ENCODE measurements around the gene SGTA. TPM values are rescaled to one million over a fixed set of nuclear protein-coding genes. Genes with fewer than 3 reads are reported as not detected.

SGTA gene
- total and polyA plus RNA-seq, 2 of the 4 experiments (the other 2 are of a cell fraction): 17.4 to 72.9 TPM

DNA sequence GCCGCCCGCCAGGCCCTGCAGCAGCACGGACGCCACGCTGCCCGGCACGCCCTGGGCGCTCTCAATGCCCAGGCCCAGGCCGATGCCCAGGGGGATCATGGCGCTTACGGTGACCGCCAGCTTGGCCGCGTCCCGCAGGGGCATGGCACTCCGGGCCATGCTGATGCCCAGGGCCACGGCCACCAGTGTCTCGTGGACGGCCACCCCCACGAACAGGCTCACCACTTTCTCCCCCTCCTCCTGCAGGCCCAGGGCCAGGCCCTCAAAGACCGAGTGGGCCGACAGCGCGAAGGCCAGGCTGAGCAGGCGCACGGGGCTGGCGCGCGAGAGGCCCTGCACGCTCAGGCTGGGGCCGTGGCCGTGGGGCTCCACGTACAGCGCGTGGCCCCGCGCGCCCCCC, 50.2 kb downstream of the SGTA start:
- H3K9ac ChIP-seq (ENCODE audit: low read depth, low read length): no peak overlapping the region
- no peak overlapping the region for H4K8ac ChIP-seq (ENCODE audit: low read depth in 2 of 2, low read length in 2 of 2)
- H3K36me3 ChIP-seq (ENCODE audit: control insufficient read depth, insufficient read depth, low read length): peaks cover 29% of the 10 kb centered on the region
- H2AFZ ChIP-seq (replicated peaks; ENCODE audit: low read length, poor library complexity): no peak overlapping the region
- H3K4me1 ChIP-seq (ENCODE audit: control insufficient read depth, insufficient read depth, low read length): no peaks in the 10 kb centered on the region
- no peak overlapping the region for H4K91ac ChIP-seq (ENCODE audit: insufficient read depth, low read depth, low read length)
- H3K79me1 ChIP-seq (ENCODE audit: low read depth in 1 of 2, low read length in 2 of 2): peaks cover 0 to 18% of the 10 kb centered on the region in 2 experiments; a peak in 2 of 4 replicates
- no peaks in the 10 kb centered on the region; the same call in none of the 2 replicates for H4K20me1 ChIP-seq (ENCODE audit: insufficient read depth, low read length)
- H3K27ac ChIP-seq (ENCODE audit: insufficient read depth, low read length): no peak overlapping the region
- no peak overlapping the region for H3K14ac ChIP-seq (replicated peaks; ENCODE audit: low read depth, low read length)
- CTCF ChIA-PET: interaction anchor here (0.7 kb wide), 1 partner anchor 185 kb away, joined by 3 read pairs; no protein-coding TSS in a partner anchor
- H2BK15ac ChIP-seq (ENCODE audit: low read depth, low read length): no peak overlapping the region
- ATAC-seq (ENCODE audit: low read depth): no peak
- 96% methylated on average over 29 of the region's 38 CpGs; no CpG with 5 or more reads in 1 of the 2 experiments for WGBS, 2 experiments (ENCODE audit: extremely low coverage in 2 of 2, insufficient read length in 1 of 2)
- H3K9me3 ChIP-seq (ENCODE audit: control insufficient read depth, insufficient read depth, low read length): no peaks in the 10 kb centered on the region; the same call in 1 of the 2 replicates
- no peak overlapping the region for H3K56ac ChIP-seq (ENCODE audit: extremely low read depth, insufficient read depth, low read length)
- DNase-seq: no peak
- POLR2A ChIA-PET (ENCODE audit: unreplicated experiment): no interaction called here
- no peak overlapping the region for H3K18ac ChIP-seq (ENCODE audit: low read depth, low read length)
- H3K23ac ChIP-seq (ENCODE audit: low read depth, low read length): no peak overlapping the region
- no peak overlapping the region for H4K5ac ChIP-seq (ENCODE audit: low read depth, low read length)
- 0 out of 2 replicates have a peak, but pooled peaks cover 2% of the 10 kb centered on the region for H3K9me1 ChIP-seq (ENCODE audit: insufficient read depth, low read length)
- H2AK9ac ChIP-seq (replicated peaks; ENCODE audit: low read depth, low read length, poor library complexity): no peak overlapping the region
- no peak overlapping the region for H3K4me2 ChIP-seq (ENCODE audit: low read depth, low read length)
- intact Hi-C loops (cut with micrococcal nuclease) (no loop called here), dilution Hi-C loops (cut with HindIII; ENCODE audit: low sequenced_read_pairs, unreplicated experiment) (no loop called here), in situ Hi-C loops (cut with MboI; ENCODE audit: low sequenced_read_pairs) (no loop called here)
- BruUV-seq (replicated peaks): no TSS peak
- no peak overlapping the region for H2AK5ac ChIP-seq (ENCODE audit: low read depth, low read length)
- no peak overlapping the region for H3K4me3 ChIP-seq (ENCODE audit: insufficient read depth, low read depth, low read length)
- peaks cover under 1% of the 10 kb centered on the region; the same call in 1 of the 2 replicates for H3K27me3 ChIP-seq (ENCODE audit: control insufficient read depth, insufficient read depth, low read length)
- H2BK5ac ChIP-seq (ENCODE audit: low read depth, low read length, poor library complexity, severe bottlenecking): no peak overlapping the region
- H2BK120ac ChIP-seq (ENCODE audit: low read depth, low read length): no peak overlapping the region
- no peak overlapping the region for H2BK20ac ChIP-seq (ENCODE audit: low read depth, low read length)
- H3K4ac ChIP-seq (ENCODE audit: low read depth, low read length): no peak overlapping the region
- TF ChIP-seq POLR2A (IDR thresholded peaks at IDR 0.05; ENCODE audit: low read depth, low read length): no peak
- TF ChIP-seq CTCF (conservative IDR thresholded peaks at IDR 0.05; ENCODE audit: low read depth, low read length): no peak
- TF ChIP-seq BHLHE40 (IDR thresholded peaks at IDR 0.05; ENCODE audit: low read depth, low read length): no peak
- TF ChIP-seq MAZ (IDR thresholded peaks at IDR 0.05; ENCODE audit: borderline replicate concordance, low read depth, low read length): no peak
- TF ChIP-seq RAD21 (IDR thresholded peaks at IDR 0.05; ENCODE audit: low read length): no peak
- no peak for TF ChIP-seq NFE2L2 (IDR thresholded peaks at IDR 0.05; ENCODE audit: low read depth, low read length)
- no peak for TF ChIP-seq CHD1 (IDR thresholded peaks at IDR 0.05; ENCODE audit: low read depth, low read length)
- no peak for TF ChIP-seq ELK1 (IDR thresholded peaks at IDR 0.05; ENCODE audit: borderline replicate concordance, low read depth, low read length)
- no peak for TF ChIP-seq MXI1 (IDR thresholded peaks at IDR 0.05; ENCODE audit: borderline replicate concordance, low read depth, low read length)
- no peak for TF ChIP-seq RCOR1 (IDR thresholded peaks at IDR 0.05; ENCODE audit: insufficient replicate concordance, low read length)
- no peak for TF ChIP-seq RFX5 (IDR thresholded peaks at IDR 0.05; ENCODE audit: low read depth, low read length)
- TF ChIP-seq FOS (IDR thresholded peaks at IDR 0.05; ENCODE audit: low read depth, low read length): no peak
- no peak for TF ChIP-seq SMC3 (IDR thresholded peaks at IDR 0.05; ENCODE audit: low read depth, low read length)
- TF ChIP-seq, protein P1, sequence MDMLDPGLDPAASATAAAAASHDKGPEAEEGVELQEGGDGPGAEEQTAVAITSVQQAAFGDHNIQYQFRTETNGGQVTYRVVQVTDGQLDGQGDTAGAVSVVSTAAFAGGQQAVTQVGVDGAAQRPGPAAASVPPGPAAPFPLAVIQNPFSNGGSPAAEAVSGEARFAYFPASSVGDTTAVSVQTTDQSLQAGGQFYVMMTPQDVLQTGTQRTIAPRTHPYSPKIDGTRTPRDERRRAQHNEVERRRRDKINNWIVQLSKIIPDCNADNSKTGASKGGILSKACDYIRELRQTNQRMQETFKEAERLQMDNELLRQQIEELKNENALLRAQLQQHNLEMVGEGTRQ (IDR thresholded peaks at IDR 0.05; ENCODE audit: low read depth, low read length): no peak
- no peak for TF ChIP-seq MAFK (IDR thresholded peaks at IDR 0.05; ENCODE audit: low read depth, low read length)
- no peak for TF ChIP-seq CEBPB (IDR thresholded peaks at IDR 0.05; ENCODE audit: low read depth, low read length)

All from IMR-90 (cell line).